ENCODE data around the gene CDK14.
"Not testable (repeated sequence)": the region's sequence is repeated elsewhere in the genome, so short reads cannot be mapped to it uniquely, and the experiment has no call there.

Gene CDK14

DNA sequence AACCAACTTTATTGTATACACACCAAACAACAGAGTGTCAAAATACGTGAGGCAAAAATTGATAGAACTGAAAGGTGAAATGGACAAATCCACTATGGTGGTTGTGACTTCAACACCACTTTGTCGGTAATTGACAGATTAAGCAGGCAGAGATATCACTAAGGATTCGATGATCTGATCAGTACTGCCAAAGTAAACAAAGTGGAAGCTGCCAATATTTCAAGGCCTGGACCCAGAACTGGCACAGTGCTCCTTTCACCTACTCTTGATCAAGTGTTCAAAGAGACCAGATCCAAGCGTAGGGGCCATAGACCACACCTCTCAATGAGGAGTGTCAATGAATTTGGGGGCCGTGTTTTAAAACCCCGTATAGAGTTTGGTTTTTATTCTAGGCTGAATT lies 167.0 kb downstream of the CDK14 start:
- DNase-seq: no peak

GRCh38 chr7:90764848-90765570 lies 168.9 kb downstream of the CDK14 start:
- peak in 1 of 3 donors; percentile 16 for DNase-seq

- DNase-seq: no peak
Measured at GRCh38 chr7:90766814-90767564, 170.9 kb downstream of the CDK14 start.

GRCh38 chr7:90768301-90768700 lies 172.2 kb downstream of the CDK14 start:
- no peak for DNase-seq

DNA sequence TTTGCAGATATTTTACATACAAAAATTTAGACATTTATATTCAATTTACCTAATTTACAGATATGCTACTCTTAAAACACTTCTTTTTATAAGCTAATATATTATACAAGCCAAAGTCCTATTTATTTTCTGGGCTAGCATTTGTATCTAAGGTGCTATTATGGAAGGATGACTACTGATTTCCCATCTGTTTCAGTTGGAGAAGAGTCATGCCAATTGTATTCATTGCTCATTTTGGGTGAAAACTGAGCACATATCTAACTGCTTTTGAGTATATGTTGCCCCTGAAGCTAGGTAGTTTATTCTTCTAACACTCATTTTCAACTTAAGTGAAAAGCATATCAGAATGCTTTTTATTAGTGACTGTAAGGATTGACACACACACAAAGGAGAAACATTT lies 172.9 kb downstream of the CDK14 start:
- DNase-seq: no peak

DNA sequence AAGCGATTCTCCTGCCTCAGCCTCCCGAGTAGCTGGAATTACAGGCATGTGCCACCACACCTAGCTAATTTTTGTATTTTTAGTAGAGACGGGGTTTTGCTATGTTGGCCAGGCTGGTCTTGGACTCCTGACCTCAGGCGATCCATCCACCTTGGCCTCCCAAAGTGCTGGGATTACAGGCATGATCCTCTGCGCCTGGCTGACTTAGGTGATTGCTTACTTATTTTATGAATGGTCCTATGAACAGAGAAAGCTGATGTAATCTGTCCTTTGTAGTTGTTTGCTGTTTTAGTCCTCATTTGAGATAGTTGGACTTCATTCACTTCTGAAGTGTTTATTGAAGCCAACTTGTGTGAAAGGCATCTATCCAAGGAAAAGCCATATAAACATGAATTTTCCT lies 173.4 kb downstream of the CDK14 start:
- DNase-seq: not testable (repeated sequence)

DNA sequence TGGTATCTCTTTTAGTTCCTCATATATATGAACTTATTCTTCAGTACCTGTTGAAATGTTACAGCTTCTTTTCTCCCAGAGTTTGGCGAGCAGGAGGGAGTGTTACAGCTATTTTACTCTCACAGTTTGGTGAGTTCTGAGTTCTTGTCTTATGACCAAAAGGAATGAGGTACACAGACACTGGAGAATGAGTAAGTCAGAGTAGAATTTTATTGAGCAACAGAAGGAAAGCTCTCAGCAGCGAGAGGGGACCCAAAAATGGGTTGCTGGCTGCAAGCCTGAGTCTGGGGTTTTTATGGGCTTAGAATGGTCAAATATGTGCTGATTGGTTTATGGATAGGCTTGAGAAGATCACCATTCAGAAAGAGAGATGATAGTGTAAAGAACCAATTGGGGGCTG lies 175.2 kb downstream of the CDK14 start:
- DNase-seq: no peak

- DNase-seq: peak; percentile 19 to 50 (median 44)
Measured at GRCh38 chr7:90772410-90772809, 176.3 kb downstream of the CDK14 start.

DNA sequence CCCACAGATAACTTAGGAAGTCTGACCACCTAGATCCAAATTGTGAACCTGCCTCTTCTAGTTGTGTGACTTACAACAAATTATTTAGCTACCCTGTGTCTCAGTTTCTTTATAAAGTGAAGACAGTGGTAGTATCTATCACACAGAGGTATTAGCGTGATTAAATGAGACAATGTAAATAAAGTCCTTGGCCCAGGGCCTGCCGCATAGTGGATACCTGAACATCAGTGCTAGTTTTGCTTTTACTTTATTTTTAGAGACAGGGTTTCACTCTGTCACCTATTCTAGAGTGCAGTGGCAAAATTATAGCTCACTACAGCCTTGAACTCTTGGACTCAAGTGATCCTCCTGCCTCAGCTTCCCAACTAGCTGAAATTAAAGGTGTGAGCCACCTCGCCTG lies 177.1 kb downstream of the CDK14 start:
- DNase-seq: no peak

- DNase-seq: no peak
Measured at GRCh38 chr7:90774706-90775105, 178.6 kb downstream of the CDK14 start.

- no peak for DNase-seq
Measured at GRCh38 chr7:90775383-90775965, 179.4 kb downstream of the CDK14 start.

DNA sequence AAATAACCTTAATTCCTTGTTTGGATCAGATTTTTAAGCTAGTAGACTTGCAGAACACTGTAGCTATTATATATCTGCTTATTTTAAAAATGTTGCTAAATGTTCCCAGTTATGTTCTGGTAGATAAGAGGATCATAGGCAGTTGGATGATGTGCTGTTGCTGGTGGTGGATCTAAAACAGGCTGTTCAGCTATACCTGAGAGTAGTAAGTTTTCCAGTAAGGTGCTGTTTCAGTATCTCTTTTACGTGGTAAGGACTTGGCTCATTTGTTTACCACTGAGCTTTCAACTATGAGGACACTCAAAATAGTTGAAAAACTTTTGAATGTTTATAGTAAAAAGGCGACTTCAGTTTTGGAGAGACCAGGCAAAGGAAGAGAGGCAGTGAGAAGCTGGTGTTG lies 180.9 kb downstream of the CDK14 start:
- no peak for DNase-seq

DNA sequence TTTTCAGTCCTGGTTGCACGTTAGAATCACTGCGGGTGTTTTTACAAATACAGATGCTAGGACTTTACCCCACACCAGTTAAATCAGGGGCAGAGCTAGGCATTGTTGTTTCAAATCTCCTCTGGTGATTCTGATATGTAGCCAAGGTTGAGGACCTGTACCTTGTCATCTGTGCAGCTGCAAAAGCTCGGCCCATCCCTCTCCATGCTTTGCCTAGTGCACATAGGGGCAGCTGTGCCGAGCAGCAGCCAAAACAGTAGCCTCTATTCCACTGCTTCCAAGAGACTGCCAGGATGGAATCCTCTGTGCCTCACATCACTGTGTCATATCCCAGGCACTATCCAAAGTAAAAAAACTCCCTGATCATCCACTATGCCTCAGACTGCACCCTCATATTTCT lies 181.3 kb downstream of the CDK14 start:
- DNase-seq: no peak

DNA sequence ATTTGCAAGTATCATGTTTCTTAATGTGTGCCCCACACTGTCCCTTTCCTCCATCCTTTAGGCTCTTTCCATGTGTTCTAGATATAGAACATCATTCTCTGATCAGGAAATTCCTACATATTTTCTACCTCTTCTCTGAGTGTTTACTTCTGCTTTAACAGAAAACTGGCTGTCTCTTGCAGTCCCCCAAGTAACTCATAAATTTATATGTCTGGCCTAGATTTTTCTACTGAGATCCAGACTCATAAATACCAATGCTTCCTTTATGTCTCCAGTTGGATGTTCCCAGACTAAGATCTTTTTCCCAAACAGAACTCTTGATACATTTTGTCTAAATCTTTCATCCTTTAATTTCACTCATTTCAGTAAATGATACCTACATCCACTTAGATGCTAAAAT lies 181.8 kb downstream of the CDK14 start:
- DNase-seq: no peak

DNA sequence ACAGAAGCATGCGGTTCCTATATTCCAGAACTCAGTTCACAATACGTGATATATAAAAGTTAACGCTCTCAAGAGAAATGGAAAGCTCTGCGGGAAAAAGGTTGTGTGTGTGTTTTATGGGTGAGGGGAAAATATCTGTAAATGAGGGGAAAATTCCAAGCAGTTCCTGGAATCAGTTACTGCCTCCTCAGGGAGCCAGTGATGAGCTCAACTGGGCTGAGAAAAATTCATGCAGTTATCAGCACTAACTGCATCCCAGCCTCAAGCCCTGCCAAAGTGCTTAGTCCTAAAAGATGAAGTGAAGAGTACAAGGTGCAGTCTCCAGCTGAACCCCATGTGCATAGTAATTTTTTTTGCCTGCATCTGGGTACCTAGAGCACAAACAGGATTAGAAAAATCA lies 191.9 kb downstream of the CDK14 start:
- DNase-seq: no peak

DNA sequence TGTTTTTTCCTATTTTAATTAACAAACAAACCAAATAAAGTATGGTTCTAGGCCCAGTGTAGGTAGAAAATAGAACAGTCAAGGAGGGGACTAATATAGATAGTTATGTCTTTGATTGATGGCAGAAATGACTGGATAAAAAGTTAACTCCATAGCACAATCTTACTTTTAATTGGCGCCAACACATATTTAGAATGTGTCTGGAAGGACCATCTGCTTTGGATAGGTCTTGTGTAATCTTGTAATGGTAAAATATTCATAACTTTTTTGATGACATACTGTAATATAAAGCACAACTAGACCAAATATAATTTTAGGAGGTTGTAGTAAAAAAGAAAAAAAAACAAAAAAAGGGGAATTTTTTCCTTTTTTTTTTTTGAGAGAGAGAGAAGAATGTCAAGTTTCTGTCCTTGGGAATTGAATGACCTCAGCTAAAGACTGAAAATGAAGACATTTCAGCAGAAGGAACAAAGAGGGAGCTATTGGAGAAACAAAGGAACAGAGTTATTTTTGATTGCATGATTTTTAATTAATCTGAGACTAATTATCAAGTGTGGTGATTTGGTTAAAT lies 193.7 kb downstream of the CDK14 start:
- no peak for DNase-seq

- no peak for DNase-seq
Measured at GRCh38 chr7:90791596-90791995, 195.5 kb downstream of the CDK14 start.

GRCh38 chr7:90792301-90792700 lies 196.2 kb downstream of the CDK14 start:
- no peak for DNase-seq

GRCh38 chr7:90794234-90794633 lies 198.1 kb downstream of the CDK14 start:
- DNase-seq: not testable (repeated sequence)

DNA sequence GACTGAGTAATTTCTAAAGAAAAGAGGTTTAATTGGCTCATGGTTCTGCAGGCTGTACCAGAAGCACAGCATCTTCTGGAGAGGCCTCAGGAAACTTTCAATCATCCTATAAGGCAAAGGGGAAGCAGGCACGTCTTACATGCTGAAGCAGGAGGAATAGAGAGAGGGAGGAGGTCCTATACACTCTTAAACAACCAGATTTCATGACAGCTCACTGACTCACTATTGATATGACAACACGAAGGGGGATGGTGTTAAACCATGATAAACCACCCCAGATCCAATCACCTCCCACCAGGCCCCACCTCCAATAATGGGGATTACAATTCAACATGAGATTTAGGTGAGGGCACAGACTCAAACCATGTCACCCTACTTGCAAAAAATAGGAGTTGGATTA lies 201.5 kb downstream of the CDK14 start:
- no peak for DNase-seq

DNA sequence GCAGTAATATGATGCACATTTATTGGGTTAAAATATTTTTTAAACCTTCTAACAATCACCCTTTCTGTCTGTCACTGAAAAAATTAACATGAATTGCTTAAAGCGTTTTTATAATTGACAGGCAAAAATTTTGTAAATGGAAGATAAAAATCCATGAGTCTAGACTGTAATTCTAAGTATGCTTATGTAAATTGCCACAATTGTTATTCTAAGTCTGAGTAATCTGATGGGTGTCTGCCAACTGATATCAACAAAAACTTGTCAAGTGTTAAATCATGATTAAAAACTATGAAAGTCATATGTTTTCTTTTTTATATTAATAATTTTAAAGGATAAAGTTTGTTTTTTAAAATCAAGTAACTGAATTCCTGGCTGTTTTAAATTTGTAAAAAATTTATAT lies 208.2 kb downstream of the CDK14 start:
- DNase-seq: no peak

- not testable (repeated sequence) for DNase-seq
Measured at GRCh38 chr7:90815552-90815951, 219.4 kb downstream of the CDK14 start.

GRCh38 chr7:90816511-90817142 lies 220.5 kb downstream of the CDK14 start:
- peak; percentile 6 to 42 (median 31) for DNase-seq

Data from suppressor macrophage treated with lipopolysaccharide for 1 hour (primary cell).